RWPE2 (cell line): ENCODE data around the gene SYTL2.

Source experiments
- ATAC-seq: fragments of 200-7000 bp; cut with Tn5 transposase; 3 replicates; pipeline ENCODE4 v1.9.1; 2021; ENCODE audit warnings: low read depth
- DNase-seq: peaks from one replicate; pipeline ENCODE4 v3.0.0-alpha.2; 2020; ENCODE audit warnings: low spot score
- H3K27ac ChIP-seq: fragments of 450-650 bp; 2 replicates; pipeline ENCODE4 v1.5.1; 2017; ENCODE audit warnings: mild to moderate bottlenecking; ENCODE audit not compliant: poor library complexity, severe bottlenecking
- H3K27me3 ChIP-seq: fragments of 250-450 bp; sonication (Bioruptor Pico); 2 replicates; pipeline ENCODE4 v1.5.1; 2021; ENCODE audit warnings: mild to moderate bottlenecking, moderate library complexity; ENCODE audit not compliant: insufficient read depth, poor library complexity, severe bottlenecking
- H3K36me3 ChIP-seq: fragments of 250-450 bp; sonication (Bioruptor Pico); 2 replicates; pipeline ENCODE4 v1.5.1; 2020; ENCODE audit warnings: low read depth, mild to moderate bottlenecking, moderate library complexity
- H3K4me1 ChIP-seq: fragments of 250-450 bp; sonication (Bioruptor Pico); 2 replicates; pipeline ENCODE4 v1.5.1; 2021; ENCODE audit warnings: mild to moderate bottlenecking, moderate library complexity; ENCODE audit not compliant: insufficient read depth, poor library complexity, severe bottlenecking
- H3K4me3 ChIP-seq: fragments of 250-450 bp; sonication (Bioruptor Pico); 2 replicates; pipeline ENCODE4 v1.5.1; 2021; ENCODE audit warnings: mild to moderate bottlenecking, moderate library complexity; ENCODE audit not compliant: severe bottlenecking
- H3K9me3 ChIP-seq: fragments of 250-450 bp; sonication (Bioruptor Pico); 2 replicates; pipeline ENCODE4 v1.5.1; 2021; ENCODE audit warnings: mild to moderate bottlenecking, moderate library complexity; ENCODE audit not compliant: severe bottlenecking
- CTCF ChIP-seq: fragments of 450-650 bp; IDR thresholded peaks from one replicate; pipeline ENCODE4 v1.5.1; 2017; ENCODE audit warnings: mild to moderate bottlenecking, moderate library complexity; ENCODE audit not compliant: poor library complexity, severe bottlenecking

The SYTL2 gene

GRCh38 chr11:85742873-85743275 lies 68.1 kb downstream of the SYTL2 start:
- H3K4me1 ChIP-seq, result peaks cover 14% of the 10 kb centered on the region
- H3K4me3 ChIP-seq, result no peak overlapping the region
- ATAC-seq, result peak; percentile 93
- H3K9me3 ChIP-seq, result no peaks in the 10 kb centered on the region
- no peak for TF ChIP-seq CTCF
- H3K27ac ChIP-seq, result peak overlapping the region; percentile 37
- no peaks in the 10 kb centered on the region for H3K36me3 ChIP-seq
- no peak for DNase-seq
- H3K27me3 ChIP-seq, result no peaks in the 10 kb centered on the region

DNA sequence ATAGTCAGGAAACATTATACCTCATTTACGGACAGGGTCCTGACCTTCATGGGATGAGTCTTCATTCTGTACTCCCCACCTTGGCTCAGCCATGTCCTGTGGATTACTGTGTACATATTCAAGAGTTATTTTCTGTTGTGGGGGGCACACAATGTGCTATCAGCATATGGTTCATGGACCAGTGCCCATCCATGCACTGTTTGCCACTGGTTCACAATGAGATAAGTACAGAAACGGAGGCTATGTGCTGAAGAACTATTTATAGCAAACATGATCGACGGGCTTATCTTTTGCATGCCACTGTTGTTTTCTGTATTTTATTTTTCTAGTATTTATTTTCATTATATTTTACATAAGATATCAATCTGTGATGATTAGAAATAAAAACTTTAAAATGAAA lies 68.6 kb downstream of the SYTL2 start:
- no peaks in the 10 kb centered on the region for H3K9me3 ChIP-seq
- H3K27ac ChIP-seq, result peak overlapping the region; percentile 37
- H3K36me3 ChIP-seq, result no peaks in the 10 kb centered on the region
- no peak for TF ChIP-seq CTCF
- peaks cover 14% of the 10 kb centered on the region for H3K4me1 ChIP-seq
- H3K27me3 ChIP-seq, result no peaks in the 10 kb centered on the region
- ATAC-seq (no peak), DNase-seq (no peak)
- H3K4me3 ChIP-seq, result no peak overlapping the region

GRCh38 chr11:85740481-85741400 lies 70.2 kb downstream of the SYTL2 start:
- Histone ChIP-seq H3K27me3 (no peaks in the 10 kb centered on the region), H3K4me3 (no peak overlapping the region), H3K36me3 (no peaks in the 10 kb centered on the region), H3K4me1 (peaks cover 14% of the 10 kb centered on the region), H3K27ac (no peak overlapping the region), H3K9me3 (no peaks in the 10 kb centered on the region)
- TF ChIP-seq CTCF, result no peak
- no peak for DNase-seq
- 0 out of 3 replicates have a peak, but pooled peaks have one; percentile 25 for ATAC-seq

DNA sequence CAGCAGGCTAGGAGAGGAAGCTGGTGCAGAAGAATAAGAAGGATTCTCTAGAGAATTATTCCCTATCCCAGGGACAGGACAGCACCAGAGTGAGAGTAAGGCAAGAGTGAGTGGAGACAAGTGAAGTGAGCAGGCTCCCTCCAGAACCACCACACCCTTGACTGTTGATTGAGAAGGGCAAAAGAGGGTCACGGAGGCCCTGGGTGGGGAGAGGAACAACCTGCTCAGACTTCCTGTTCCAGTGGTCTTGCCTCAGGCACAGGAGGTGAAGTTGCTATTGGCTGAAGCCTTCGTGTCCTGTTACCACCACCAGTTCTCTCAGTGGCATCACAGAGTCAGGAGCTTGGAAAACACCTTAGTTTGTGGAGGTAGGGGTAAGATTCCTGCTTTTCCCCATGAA lies 73.2 kb downstream of the SYTL2 start:
- DNase-seq, result no peak
- Histone ChIP-seq H3K36me3 (no peaks in the 10 kb centered on the region), H3K4me1 (peaks cover 8% of the 10 kb centered on the region), H3K27me3 (no peaks in the 10 kb centered on the region), H3K9me3 (no peaks in the 10 kb centered on the region), H3K27ac (no peak overlapping the region), H3K4me3 (no peak overlapping the region)
- no peak for ATAC-seq
- no peak for TF ChIP-seq CTCF

DNA sequence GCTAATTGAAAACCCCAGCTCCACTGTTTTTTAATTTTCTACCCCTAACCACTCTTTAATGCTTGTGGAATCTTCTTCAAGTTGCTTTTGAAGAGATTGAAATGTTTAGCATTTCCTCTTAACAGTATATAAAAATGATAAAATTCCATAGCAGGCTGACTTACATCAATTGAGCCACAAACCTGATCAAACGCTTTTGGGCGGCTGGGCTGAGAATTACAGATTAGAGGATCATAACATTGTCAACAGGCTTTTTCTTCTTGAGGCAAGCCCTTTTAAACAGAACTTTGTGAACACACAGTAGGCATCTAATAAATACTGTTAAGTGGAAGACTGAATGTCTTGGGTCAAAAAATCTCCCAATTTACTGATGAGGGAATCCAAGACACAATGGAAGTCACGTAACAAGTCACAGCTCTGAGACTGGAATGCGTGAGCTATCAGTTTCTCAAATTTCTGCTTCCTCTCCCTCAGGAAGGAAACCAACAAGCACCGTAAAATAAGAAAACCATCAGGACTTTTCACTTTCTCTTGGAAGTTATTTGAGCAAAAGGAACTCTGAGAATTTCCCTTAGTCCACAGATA lies 75.0 kb downstream of the SYTL2 start:
- DNase-seq (no peak), ATAC-seq (no peak)
- Histone ChIP-seq H3K4me3 (no peak overlapping the region), H3K4me1 (peaks cover 4% of the 10 kb centered on the region), H3K27me3 (no peaks in the 10 kb centered on the region), H3K27ac (no peak overlapping the region), H3K9me3 (no peaks in the 10 kb centered on the region), H3K36me3 (no peaks in the 10 kb centered on the region)
- no peak for TF ChIP-seq CTCF
